Measurements from ENCODE around the gene THSD1.

The THSD1 gene, protein sequence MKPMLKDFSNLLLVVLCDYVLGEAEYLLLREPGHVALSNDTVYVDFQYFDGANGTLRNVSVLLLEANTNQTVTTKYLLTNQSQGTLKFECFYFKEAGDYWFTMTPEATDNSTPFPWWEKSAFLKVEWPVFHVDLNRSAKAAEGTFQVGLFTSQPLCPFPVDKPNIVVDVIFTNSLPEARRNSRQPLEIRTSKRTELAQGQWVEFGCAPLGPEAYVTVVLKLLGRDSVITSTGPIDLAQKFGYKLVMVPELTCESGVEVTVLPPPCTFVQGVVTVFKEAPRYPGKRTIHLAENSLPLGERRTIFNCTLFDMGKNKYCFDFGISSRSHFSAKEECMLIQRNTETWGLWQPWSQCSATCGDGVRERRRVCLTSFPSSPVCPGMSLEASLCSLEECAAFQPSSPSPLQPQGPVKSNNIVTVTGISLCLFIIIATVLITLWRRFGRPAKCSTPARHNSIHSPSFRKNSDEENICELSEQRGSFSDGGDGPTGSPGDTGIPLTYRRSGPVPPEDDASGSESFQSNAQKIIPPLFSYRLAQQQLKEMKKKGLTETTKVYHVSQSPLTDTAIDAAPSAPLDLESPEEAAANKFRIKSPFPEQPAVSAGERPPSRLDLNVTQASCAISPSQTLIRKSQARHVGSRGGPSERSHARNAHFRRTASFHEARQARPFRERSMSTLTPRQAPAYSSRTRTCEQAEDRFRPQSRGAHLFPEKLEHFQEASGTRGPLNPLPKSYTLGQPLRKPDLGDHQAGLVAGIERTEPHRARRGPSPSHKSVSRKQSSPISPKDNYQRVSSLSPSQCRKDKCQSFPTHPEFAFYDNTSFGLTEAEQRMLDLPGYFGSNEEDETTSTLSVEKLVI

DNA sequence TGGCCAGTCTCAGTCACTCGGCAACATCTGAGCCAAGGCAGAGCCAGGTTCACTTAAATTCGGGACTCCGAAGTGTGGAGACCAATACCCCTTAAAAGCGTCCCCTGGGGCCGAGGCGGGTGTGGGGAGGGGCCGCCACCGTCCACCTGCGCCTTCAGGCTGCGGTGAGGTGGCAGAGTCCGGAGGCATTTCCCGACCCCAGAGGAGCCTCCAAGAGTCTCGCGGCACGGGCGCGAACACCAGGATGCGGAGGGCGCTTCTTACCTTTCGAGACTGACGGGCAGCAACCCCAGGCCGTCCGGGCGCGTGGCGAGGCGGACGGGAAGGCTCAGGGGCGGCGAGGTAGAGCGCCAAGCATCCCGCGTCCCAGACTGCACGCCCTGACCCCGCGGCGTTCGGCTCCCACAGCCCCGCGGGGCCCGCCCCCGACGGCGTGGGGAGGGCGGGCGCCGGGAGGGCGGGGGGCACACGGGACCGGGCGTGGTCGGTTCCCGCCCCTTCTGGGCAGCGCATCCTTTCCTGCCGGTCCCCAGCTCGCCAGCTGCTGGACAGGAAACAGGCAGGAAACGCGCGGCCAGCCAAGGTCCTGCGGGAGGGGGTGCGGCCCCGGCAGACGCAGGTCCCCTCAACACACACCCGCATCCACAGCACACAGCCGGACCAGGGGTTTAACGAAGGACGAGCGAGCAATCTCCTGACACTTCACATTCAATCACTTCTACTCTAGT, at the start of gene THSD1:
TSS of gene THSD1 (minus strand) at position 406 of the 728 bp plus-strand sequence. CDS start 3,572 bp downstream, outside the sequence.
- DNase-seq = peak in 15 of 56 donors; percentile 17 to 49 (median 33)

DNA sequence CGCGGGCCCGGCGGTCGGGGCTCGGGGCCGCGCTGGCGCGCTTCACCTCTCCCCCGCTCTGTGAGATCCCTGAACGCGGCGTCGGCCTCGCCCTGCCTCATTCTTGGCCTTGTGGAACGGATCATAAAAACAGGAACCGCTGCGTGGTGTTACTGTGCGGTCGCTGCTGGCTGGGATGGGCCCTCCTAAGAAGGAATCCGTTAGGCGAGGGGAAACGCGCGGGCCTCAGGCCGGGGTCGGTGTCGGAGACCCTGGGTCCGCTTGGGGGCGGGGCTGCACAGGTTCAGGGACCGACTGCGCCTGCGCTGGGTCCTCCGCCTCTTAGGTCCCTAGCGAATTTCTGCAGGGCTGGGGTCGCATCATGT, 49.7 kb upstream of the THSD1 start:
- DNase-seq = peak in 49 of 56 donors; percentile 10 to 81 (median 49)

DNA sequence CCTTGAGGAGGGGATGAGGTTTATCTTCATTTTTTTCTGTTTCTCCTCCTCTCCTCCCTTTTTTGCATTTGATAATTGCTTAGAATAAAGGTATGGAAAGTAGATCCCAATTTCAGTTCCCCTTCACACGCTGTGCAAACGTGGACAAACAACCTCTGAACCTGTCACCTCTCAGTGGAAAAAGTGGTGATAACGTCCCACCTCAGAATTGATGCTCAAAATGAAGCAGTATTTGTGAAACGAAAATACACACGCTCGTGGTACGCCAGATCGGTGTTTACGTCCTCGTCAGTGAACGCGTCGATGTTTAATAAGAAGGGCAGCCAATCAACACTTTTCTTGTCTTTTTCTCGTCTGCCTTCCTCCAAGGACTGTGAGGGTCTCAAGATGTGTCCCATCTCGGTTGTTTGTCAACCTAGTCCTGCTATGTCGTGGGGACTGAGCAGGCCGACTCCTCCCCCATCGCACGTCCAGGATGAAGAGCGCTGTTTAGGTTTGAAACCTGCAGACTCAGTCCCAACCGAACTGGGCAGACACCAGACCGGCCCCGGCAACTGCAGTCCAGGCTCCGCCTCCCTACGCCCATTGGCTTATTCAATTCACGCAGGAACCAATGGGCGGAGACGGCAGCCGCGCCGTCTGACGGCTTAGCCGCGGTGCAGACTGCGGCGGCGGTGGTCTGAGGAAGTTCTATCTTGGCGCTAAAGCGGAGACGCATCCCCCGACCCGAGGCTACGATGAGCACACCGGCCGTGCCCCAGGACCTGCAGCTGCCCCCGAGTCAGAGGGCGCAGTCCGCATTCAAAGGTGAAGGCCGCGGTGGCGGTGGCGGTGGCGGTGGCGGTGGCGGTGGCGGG, 49.1 kb upstream of the THSD1 start, which contains the start of gene CKAP2:
TSS of gene CKAP2 (plus strand) at position 659 of the 857 bp plus-strand sequence. CDS start at position 738, 79 bp downstream.
- peak; percentile 27 to 93 (median 84) for DNase-seq

DNA sequence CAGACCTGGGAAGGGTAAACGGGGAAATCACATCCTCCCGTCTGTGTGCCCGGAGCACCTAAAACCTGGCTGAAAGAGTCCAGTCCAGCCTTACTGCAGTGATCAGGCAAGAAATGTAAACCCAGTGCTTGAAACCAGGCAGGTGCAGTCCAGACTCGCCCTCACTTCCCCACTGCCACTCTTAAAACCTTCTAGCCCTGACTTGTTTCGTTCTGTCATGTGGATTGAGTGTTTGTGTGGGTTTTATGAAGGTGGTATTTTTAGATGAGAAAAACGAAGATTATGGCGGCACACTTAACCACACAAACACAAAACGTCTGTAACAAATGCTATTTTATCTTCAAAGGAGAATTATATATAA, 48.5 kb upstream of the THSD1 start:
- DNase-seq = peak in 4 of 56 donors; percentile 1 to 15 (median 8)

DNA sequence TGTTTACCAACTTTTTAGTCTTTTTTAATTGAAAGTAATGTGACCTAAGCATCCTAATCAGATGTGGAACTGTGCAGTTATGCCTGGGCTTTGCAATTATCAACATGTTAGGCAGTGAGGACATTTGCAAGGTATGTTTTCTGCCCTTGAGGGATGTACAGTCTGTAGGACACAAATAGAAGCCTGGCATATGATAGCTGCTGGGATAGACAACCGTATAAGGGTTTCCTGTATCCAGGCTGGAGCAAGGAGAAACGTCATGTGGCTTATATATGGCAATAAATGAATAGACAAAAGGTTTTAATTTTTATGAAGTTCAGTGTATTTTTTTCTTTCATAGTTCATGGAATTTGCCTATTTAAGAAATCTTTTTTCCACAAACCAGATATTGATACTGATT, 46.5 kb upstream of the THSD1 start:
- DNase-seq = no peak

DNA sequence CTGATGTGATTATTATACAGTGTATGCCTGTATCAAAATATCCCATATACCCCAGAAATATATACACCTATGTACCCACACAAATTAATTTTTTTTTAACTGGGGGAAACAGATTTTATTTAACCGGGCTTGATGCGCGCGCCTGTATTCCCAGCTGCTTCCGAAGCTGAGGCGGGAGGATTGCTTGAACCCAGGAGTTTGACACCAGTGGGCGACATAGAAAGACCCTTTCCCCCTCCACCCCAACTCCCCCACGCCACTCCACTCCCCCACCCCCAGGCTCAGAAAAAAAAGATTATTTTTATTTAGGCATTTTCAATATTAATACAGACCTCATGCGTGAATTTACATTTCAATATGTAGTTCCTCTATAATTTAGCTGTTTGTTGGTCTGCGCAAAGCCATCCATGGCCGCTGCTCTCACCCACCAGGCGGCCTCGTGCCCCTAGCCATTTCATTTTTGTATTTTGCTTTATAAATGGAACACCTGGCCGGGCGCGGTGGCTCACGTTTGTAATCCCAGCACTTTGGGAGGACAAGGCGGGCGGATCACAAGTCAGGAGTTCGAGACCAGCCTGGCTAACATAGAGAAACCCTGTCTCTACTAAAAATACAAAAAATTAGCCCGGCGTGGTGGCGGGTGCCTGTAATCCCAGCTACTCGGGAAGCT, 45.3 kb upstream of the THSD1 start:
- no peak for DNase-seq

DNA sequence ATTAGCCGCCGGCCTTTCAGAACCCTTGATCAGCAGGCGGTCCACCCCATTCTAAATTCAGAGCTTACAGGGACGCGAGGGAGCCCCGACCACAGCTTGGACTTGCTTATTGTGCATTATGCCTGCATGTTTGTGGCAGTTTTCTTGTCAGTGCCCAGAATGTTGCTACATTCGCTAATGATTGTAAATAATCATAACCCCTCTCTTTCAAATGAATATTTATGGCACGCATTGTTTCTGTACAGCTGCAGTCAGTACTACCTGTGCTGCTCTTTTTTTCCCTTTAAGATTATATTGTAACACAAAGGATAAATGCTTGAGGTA, 44.8 kb upstream of the THSD1 start:
- DNase-seq = no peak

DNA sequence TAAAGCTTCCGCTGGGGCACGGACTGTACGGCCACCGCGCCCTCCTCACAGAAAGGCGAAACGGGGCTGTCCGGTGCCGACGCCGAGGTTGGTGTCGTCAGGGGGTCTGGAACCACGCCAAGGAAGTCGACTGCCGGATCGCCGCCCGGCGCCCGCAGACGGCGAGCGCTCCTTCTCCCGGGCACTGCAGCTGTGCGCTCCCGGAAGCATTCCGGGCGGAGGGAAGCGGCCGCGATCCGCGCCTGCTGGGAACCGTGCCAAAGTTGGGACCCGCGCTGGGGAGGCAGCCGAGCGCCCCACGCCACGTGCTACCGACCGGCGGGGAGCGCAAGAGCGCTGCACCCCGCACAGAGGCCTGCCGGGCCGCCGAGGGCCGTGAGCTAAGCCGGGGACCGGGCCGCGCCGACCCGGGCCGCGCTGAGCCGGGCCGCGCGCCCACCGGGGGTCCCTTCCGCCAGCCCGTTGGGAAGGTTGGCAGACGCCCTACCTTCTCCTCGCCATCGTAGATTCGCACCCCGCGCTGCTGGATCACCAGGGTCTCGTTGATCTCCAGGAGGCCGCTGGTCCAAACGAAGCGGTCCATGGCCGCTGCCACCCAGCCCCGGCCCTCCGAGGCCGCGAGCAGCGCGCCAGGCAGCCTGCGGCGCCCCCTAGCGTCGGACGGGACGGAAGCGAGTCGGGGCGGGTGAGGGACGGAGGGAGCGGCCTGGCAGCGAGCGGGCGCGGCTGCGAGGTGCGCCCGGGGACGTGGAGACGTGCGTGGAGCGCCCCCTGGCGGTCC, 44.2 kb upstream of the THSD1 start, which contains the start of gene VPS36:
TSS of gene VPS36 (minus strand) at position 623 of the 781 bp plus-strand sequence. CDS start at position 583, 40 bp downstream.
- peak; percentile 57 to 99 (median 86) for DNase-seq

DNA sequence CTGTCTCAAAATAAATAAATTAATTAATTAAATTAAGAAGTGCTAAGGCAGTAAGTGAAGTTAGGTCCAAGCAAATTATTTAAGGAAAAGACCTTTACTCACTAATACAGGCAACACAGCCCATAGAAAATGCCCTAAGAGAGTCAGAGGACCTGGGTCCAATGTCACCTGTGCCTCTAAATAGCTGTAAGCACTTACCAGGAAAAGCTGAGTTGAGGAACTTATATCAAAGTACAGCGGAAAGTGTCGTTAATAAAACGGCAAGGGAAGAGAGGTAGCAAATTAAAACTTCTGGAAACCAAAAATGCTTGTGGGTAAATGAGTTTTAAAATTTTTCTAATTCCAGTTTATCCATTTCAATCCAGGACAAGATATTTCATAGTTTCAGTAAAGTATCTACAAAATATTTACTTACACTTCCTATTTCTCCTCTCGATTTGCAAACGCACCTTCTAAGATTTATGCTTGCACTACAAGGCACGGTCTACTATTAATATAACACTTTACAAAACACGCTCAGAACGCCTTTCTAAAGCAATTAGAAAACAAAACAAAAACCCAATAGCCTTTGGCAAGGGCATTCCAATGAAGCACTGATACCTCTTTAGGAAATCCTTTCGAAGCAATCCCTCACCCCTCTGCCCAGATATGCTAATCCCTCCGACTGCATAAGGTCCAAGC, 43.5 kb upstream of the THSD1 start:
- DNase-seq = no peak

DNA sequence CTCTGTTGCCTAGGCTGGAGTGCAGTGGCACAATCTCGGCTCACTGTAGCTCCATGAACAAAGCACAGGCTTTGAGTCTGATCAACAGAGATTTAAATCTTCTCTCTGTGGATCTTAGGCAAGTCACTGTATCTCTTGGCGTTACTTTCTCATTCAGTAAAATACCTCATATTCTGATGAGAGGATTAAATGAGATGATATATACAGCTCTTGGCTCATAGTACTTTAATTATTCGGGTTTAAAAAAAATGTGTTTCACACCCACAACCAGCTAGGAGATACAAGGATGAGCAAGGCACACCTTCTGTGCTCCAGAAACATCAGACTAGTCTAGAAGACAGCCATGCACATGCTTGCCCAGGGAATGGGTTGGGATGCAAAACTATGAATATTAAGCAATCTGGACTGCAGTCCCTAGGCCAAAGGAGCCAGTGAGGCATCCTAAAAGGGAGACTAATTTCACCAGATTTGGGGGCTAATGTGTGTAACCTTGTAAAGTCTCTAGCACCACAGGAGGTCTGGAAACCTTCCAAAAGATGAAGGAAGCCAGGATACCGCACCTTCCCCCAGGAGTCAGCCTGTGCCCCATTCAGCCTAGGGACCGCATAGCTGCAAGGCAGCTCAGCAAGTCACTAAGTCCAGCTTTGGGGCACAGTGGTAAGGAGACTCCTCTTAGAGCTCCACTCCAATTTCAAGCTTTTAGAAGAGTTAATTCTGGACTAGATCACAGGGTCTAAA, 42.0 kb upstream of the THSD1 start:
- DNase-seq = no peak

DNA sequence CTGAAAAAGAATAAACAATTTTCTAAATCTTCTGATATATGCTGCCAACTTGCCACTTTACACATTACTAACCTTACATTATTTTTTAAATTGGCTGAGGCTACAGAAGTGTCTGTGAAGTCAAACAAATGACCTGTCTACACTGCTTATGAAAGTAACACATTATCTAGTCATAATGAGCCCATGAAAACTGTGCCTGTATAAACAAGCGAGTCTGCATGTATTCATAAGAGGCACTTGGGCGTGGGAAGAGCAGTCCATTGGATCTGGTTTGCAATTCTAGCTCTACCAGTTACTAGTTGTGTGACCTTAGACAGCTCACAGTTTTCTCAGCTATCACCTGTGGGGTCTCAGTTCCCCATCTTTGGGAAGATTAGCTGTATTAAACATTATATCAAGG, 41.4 kb upstream of the THSD1 start:
- no peak for DNase-seq

DNA sequence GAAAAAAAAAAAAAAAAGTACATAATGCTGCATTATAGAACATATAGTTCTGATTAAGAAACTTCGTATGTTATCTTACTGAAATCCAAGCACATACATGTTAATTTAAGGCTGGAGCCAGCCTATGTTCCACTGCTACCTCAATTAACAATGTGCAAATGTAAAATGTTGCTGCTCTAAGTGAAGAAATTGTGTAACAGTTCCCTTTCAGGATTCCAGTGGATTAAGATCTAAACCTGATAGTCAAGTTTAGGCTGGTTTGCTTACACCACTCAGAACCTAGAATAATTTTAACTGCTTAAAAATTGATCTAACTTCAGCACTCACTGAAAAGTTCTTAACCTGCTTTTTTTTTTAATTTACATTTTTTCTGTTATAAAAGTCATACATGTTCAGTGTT, 40.3 kb upstream of the THSD1 start:
- DNase-seq = no peak

DNA sequence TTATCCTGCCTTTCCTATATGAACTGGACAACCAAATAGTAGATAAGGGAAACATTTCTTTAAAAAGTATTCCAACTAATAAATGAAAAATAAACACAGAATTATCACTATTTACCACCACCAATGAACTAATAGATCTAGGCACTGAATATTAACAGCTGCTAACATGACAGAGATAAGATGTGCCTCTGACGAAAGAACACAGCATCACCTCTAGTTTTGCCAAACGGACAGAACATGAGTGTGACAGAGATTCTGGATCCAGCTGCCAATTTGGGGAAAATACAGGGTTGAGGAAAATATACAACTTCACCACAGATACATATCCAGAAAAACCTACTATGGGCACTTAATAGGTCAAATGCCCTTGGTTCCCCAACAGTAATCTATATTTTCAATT, 26.5 kb upstream of the THSD1 start:
- no peak for DNase-seq

DNA sequence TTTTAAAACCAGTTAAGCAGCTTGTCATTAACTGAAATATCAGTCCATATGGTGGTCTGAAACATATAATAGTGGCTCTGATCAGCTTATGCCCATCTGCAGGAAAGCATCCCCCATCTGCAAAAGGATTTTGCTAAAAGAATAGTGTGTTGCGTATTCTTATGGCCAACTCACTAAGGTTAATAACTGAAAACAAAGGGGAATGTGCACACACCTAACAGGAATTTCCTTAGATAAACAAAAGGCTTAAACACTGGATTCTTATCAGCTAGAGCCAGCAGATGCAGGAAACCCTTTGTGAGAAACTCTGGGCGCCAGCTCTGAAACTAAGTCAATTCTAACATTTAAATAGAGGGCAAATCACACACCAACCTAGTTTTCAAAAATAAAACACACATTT, 22.3 kb upstream of the THSD1 start:
- DNase-seq = no peak

DNA sequence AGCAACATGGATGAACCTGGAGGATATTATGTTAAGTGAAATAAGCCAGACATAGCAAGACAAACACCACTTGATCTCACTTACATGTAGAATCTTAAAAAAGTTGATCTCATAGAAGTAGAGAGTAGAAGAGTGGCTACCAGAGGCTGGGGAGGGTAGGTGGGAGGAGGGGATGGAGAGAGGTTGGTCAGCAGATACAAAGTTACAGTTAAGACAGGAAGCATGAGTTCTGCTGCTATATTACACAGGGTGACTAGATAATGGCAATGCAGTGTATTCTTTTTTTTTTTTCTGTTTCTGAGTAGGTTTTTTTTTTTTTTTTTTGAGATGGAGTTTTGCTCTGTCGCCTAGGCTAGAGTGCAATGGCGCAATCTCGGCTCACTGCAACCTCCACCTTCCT, 15.2 kb upstream of the THSD1 start:
- no peak for DNase-seq

DNA sequence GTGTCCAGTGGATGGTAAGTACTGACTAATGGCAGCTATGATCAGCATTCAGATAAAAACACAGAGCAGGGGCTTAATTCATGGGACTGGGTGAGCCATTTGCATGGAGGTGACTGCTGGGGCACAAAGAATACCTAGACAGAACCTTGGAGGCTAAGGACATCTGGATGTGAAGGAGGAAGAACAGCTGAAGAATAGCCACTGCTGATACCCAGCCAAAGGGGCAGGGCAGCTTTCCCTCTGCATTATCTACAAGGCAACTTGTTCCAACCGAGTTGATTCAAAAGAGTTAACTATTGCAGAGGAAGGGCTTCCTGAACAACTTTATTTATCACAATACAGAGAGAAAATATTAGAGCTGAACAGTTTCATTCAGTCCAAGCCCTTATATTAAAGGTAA, 13.1 kb upstream of the THSD1 start:
- no peak for DNase-seq

DNA sequence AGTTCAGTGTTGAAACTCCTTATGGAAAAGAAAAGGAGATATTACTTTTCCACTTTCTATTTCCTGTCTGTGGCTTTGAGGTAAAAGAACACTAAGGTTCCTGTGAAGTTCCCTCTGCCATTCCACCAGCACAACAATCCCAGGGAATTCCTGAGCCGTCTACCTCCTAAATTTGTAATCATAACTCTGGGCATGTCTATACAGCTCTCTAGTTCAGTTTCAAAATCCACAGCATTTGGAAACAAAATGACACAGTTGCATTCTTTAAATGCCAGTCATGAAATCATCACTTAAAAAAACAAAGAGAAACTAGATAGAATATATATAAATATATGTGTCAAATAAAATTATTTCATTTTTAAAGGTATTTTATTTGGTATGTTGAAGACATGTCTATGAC, 9.0 kb upstream of the THSD1 start:
- no peak for DNase-seq

DNA sequence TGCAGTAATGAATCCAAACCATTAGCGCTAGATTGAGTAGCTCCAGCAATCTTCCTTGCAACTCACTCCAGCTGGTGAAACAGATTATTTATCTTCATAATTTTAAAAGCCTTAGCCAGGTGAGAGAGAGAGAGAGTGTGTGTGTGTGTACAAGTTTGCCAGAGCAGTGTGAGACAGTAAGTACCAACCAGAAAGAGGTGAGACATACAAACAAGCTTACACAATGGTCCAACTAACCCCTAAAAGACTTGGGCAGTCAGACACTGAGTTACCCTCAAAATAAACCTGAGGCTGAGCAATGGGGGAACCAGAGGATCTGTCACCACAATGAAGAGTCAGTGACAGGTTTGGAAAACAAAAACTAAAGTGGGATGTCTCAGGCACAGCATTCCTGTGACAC, 8.1 kb upstream of the THSD1 start:
- DNase-seq = no peak
